Central memory CD4-positive, alpha-beta T cell (primary cell): Measurements from ENCODE around the gene S100A2.

Experiments used
- DNase-seq: peaks from one replicate; pipeline ENCODE4 v3.0.0; 2022

S100A2 gene

GRCh38 chr1:153543736-153544135 is 21.9 kb downstream of the S100A2 start:
- no peak for DNase-seq

GRCh38 chr1:153542956-153543711 is 22.5 kb downstream of the S100A2 start:
- no peak for DNase-seq

GRCh38 chr1:153541641-153542590 is 23.7 kb downstream of the S100A2 start:
- DNase-seq, result no peak

GRCh38 chr1:153540394-153541361 is 25.0 kb downstream of the S100A2 start, which contains the start of gene S100A5:
Gene S100A5, minus strand, starts transcription at chr1:153540934. Its CDS starts 743 bp downstream, at chr1:153540191.
- DNase-seq, result peak; percentile 66

GRCh38 chr1:153539395-153540093 is 26.1 kb downstream of the S100A2 start:
- DNase-seq, result no peak

GRCh38 chr1:153538315-153538821 is 27.3 kb downstream of the S100A2 start:
- no peak for DNase-seq

- DNase-seq, result no peak
Observed at GRCh38 chr1:153537376-153537730, 28.3 kb downstream of the S100A2 start.

- no peak for DNase-seq
Observed at GRCh38 chr1:153536671-153537375, 28.8 kb downstream of the S100A2 start.

- peak; percentile 83 for DNase-seq
Observed at GRCh38 chr1:153536012-153536670, 29.5 kb downstream of the S100A2 start.

- DNase-seq, result peak; percentile 50
Observed at GRCh38 chr1:153535242-153536011, 30.2 kb downstream of the S100A2 start, which contains the start of gene S100A6. Gene S100A6, minus strand, starts transcription at chr1:153535991. Its CDS starts 652 bp downstream, at chr1:153535339.

- DNase-seq, result no peak
Observed at GRCh38 chr1:153534925-153535241, 30.8 kb downstream of the S100A2 start.

GRCh38 chr1:153534226-153534924 is 31.3 kb downstream of the S100A2 start:
- DNase-seq, result no peak

GRCh38 chr1:153533689-153534201 is 31.9 kb downstream of the S100A2 start:
- DNase-seq, result no peak

GRCh38 chr1:153532769-153533599 is 32.7 kb downstream of the S100A2 start:
- peak; percentile 73 for DNase-seq

GRCh38 chr1:153532181-153532580 is 33.5 kb downstream of the S100A2 start:
- DNase-seq, result peak; percentile 56

GRCh38 chr1:153531638-153532037 is 34.0 kb downstream of the S100A2 start:
- DNase-seq, result no peak

GRCh38 chr1:153527683-153528040 is 38.0 kb downstream of the S100A2 start:
- DNase-seq, result no peak
